Ureter (tissue), 1 donor: ENCODE data around the gene GALNT18. TPM values are rescaled to one million over a fixed set of nuclear protein-coding genes. Genes with fewer than 3 reads are reported as not detected.

Experiments used
- DNase-seq: peaks from one replicate; pipeline ENCODE4 v3.0.0-alpha.2; 2020; ENCODE audit warnings: low spot score
- total RNA-seq: library from RNA; stranded (reverse); gene quantifications from one replicate; pipeline ENCODE4 v1.2.4, GENCODE V29; 2023
- donor health status: DM: yes; HTN: yes; CAD: no.

GALNT18 gene
- total RNA-seq, 1 donor from 2014 or later, result 13.3 TPM

- DNase-seq, result no peak
These were observed 89.2 kb downstream of the GALNT18 start for GRCh38 chr11:11532574-11532973.

GRCh38 chr11:11531131-11531908 lies 90.5 kb downstream of the GALNT18 start:
- no peak for DNase-seq

GRCh38 chr11:11528986-11529385 lies 92.8 kb downstream of the GALNT18 start:
- no peak for DNase-seq

DNA sequence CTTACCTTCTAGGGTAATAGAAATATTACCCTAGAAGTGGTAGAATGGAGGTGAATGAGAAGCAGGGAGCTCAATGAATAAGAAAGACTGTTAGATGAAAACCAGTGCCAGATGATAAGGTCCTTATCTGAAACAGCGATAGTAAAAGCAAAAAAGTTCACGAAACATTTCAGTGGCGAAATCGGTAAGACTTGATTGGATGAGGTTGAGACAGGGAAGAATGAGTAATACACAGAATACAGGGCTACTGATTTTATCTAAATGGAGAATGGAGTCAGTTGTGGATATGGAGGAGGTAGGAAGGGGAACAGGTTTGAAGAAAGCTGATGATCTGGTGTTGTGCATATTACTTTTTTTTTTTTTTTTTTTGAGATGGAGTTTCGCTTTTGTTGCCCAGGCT lies 96.5 kb downstream of the GALNT18 start:
- no peak for DNase-seq

GRCh38 chr11:11524436-11525061 lies 97.3 kb downstream of the GALNT18 start:
- DNase-seq, result no peak

GRCh38 chr11:11522591-11522990 lies 99.2 kb downstream of the GALNT18 start:
- DNase-seq, result no peak

GRCh38 chr11:11521306-11522002 lies 100.4 kb downstream of the GALNT18 start:
- no peak for DNase-seq

- no peak for DNase-seq
These were observed 101.4 kb downstream of the GALNT18 start for GRCh38 chr11:11520231-11521015.

GRCh38 chr11:11519184-11519583 lies 102.6 kb downstream of the GALNT18 start:
- no peak for DNase-seq

- DNase-seq, result no peak
These were observed 107.6 kb downstream of the GALNT18 start for GRCh38 chr11:11514246-11514645.

GRCh38 chr11:11513422-11513821 lies 108.4 kb downstream of the GALNT18 start:
- no peak for DNase-seq

- DNase-seq, result no peak
These were observed 108.9 kb downstream of the GALNT18 start for GRCh38 chr11:11512929-11513328.

GRCh38 chr11:11512502-11512901 lies 109.3 kb downstream of the GALNT18 start:
- no peak for DNase-seq

- DNase-seq, result no peak
These were observed 109.7 kb downstream of the GALNT18 start for GRCh38 chr11:11512090-11512489.

- DNase-seq, result no peak
These were observed 110.9 kb downstream of the GALNT18 start for GRCh38 chr11:11510939-11511338.

DNA sequence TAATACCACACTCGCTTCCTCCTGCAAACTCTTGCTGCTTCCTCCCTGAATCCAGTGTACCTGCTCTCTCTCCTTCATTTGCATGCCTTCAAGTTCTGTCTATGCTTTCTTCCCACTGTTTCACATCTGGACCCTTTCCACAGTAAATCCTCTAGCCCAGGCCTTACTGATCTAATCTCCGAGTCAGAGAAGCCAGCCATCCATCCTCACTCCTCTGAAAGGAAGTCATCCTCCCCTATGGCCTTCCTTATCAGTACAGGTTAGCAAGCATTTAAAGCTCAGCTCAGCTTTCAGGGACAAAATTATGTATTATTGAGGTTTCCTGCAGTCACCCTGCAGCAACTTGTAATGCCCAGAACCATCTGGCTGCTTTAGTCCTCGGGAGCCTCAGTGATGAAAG lies 116.1 kb downstream of the GALNT18 start:
- no peak for DNase-seq

DNA sequence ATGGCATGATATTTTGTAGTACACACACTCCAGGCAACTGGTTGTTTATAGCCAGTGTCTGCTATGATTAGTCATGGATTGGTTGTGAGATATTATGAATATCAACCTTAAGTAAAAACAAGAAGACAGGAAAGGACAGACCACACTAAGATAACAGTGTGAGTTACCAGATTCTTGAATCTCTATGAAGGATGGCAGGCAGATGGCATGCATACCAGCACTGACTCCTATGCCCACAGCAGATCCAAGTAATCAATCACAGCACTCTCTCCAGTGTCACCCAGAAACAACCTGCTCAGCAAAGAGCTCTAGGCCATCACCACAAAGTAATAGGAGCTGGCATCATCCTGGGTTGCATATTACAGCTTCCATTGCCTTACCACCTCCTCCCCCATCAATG lies 116.6 kb downstream of the GALNT18 start:
- no peak for DNase-seq

DNA sequence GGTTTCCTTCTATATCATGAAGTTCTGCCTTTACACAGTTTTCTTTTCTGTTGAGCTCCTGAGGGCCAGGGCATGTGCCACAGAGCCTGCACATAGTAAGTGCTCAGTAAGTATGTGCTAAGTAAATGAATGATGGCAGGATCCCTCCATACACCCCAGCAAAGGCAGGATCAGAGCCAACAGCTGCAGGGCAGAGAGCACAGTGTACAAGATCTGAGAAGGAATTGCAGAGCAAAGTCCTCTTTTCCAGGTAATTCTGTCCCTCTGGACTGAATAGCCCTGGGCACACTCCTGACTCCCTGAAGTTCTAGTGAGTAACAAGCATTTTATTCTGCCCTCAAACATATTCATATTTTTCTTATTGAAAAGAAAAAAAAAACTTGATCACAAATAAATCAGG lies 117.7 kb downstream of the GALNT18 start:
- no peak for DNase-seq

GRCh38 chr11:11502263-11502861 lies 119.4 kb downstream of the GALNT18 start:
- DNase-seq, result no peak

DNA sequence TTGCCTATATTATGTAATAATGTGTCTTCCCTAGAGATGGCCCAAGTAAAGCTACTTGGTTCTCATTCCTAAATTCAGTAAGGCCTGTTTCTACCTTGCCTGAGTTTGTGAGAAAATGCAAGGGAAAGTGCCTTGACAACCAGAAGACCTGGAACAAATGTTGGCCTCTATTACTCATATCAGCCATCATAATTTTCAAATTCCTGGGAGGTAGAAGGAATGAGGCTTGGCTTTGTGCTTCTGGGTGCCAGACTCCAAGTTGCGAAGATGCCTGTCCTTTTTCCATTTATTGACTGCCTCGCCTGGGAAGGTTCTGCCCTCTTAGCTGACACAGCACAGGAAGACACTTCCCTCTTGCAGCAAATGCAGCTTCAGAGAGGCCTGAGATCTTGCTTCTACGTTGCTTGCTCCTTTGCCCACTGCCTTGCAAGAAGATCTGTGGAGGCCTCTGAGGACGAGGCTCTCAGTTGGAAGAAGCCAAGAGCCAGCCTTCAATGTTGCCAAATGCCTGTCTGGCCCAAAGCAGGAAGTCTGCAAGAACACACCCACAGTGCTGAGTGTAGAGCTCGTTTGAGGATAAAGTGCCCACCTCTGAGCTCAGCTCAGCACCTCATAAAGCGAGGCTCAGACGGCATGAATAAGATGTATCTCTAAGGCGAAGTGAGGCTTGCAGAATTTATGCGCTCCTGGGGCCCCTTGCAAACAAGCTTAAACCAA lies 120.1 kb downstream of the GALNT18 start:
- DNase-seq, result no peak
